ENCODE measurements around the gene ARHGEF17. TPM values are rescaled to one million over a fixed set of nuclear protein-coding genes. Genes with fewer than 3 reads are reported as not detected.

The ARHGEF17 gene
- total and polyA plus RNA-seq, 2 of the 13 experiments (the other 11 are each of a cell fraction or from before 2014, with no cell fraction given): 10.7 to 28.8 TPM

GRCh38 chr11:73308961-73309919, 1.2 kb downstream of the ARHGEF17 start (continued):
- TF ChIP-seq CBX2 (IDR thresholded peaks at IDR 0.05; ENCODE audit: low read depth, low read length) (no peak), CBX2 (CRISPR knock-in tag; IDR thresholded peaks at IDR 0.05; ENCODE audit: low read depth) (0 out of 2 replicates have a peak, but pooled peaks have one; percentile 30), BRD4 (CRISPR knock-in tag; IDR thresholded peaks at IDR 0.05) (peak; percentile 88), RBM39 (IDR thresholded peaks at IDR 0.05; ENCODE audit: low read depth, low read length, poor library complexity, severe bottlenecking) (no peak), HOXA3 (CRISPR knock-in tag; IDR thresholded peaks at IDR 0.05) (peak; percentile 64; the same call in 1 of the 2 replicates), XRCC5 (optimal IDR thresholded peaks at IDR 0.05; ENCODE audit: low read length) (peak; percentile 54), CREB3 (CRISPR knock-in tag; IDR thresholded peaks at IDR 0.05) (no peak), TFE3 (CRISPR knock-in tag; IDR thresholded peaks at IDR 0.05) (peak; percentile 65), CERS6 (CRISPR knock-in tag; IDR thresholded peaks at IDR 0.05) (no peak), TBL1XR1 (IDR thresholded peaks at IDR 0.05; ENCODE audit: borderline replicate concordance, low read length, partially characterized antibody) (no peak), ARID3A (IDR thresholded peaks at IDR 0.05; ENCODE audit: low read depth, low read length) (0 out of 2 replicates have a peak, but pooled peaks have one; percentile 10), JDP2 (CRISPR knock-in tag; IDR thresholded peaks at IDR 0.05; ENCODE audit: borderline replicate concordance) (no peak; the same call in 1 of the 2 replicates), SRSF4 (IDR thresholded peaks at IDR 0.05; ENCODE audit: low read depth, low read length, poor library complexity, severe bottlenecking) (no peak), SUZ12 (IDR thresholded peaks at IDR 0.05; ENCODE audit: low read depth, low read length) (no peak), PRPF4 (IDR thresholded peaks at IDR 0.05; ENCODE audit: low read depth, low read length, poor library complexity, severe bottlenecking) (no peak), ELF1 (CRISPR knock-in tag; IDR thresholded peaks at IDR 0.05) (peak; percentile 71), ZNF430 (CRISPR knock-in tag; IDR thresholded peaks at IDR 0.05) (peak; percentile 48; the same call in 1 of the 2 replicates), ZNF724P (CRISPR knock-in tag; IDR thresholded peaks at IDR 0.05; ENCODE audit: borderline replicate concordance) (no peak), ZNF773 (CRISPR knock-in tag; IDR thresholded peaks at IDR 0.05; ENCODE audit: borderline replicate concordance) (no peak), CEBPB (IDR thresholded peaks at IDR 0.05; ENCODE audit: borderline replicate concordance, low read depth, low read length) (no peak), KMT2B (CRISPR knock-in tag; IDR thresholded peaks at IDR 0.05) (peak; percentile 37; the same call in 1 of the 2 replicates), SRSF1 (optimal IDR thresholded peaks at IDR 0.05; ENCODE audit: low read depth, low read length) (no peak), POLR2AphosphoS5 (IDR thresholded peaks at IDR 0.05; ENCODE audit: low read depth, low read length) (peak; percentile 44; the same call in 1 of the 2 replicates)

Data from HepG2 (cell line).